H7 (cell line): ENCODE measurements around the gene ADAMTS10. TPM values are rescaled to one million over a fixed set of nuclear protein-coding genes. Genes with fewer than 3 reads are reported as not detected.

Source experiments
- DNase-seq: peaks from one replicate; pipeline ENCODE4 v3.0.0; 2012
- H3K27me3 ChIP-seq: 2 replicates; pipeline ENCODE4 v1.6.0; 2011; ENCODE audit warnings: mild to moderate bottlenecking, low read length; ENCODE audit not compliant: control insufficient read depth, insufficient read depth
- H3K36me3 ChIP-seq: replicated peaks from 2 replicates; pipeline ENCODE4 v1.5.1; 2011; ENCODE audit warnings: low read length; ENCODE audit not compliant: control insufficient read depth, insufficient read depth
- H3K4me3 ChIP-seq: 2 replicates; pipeline ENCODE4 v1.5.1; 2011; ENCODE audit warnings: low read depth, mild to moderate bottlenecking, control low read depth, low read length, moderate library complexity; ENCODE audit not compliant: insufficient read depth
- total RNA-seq: library from RNA; depleted of rRNA; stranded (reverse); fragments of >200 nt; shearing (Covaris generic); gene quantifications from 2 replicates; pipeline ENCODE4 v1.2.3, GENCODE V29; 2014; rRNA removed

The ADAMTS10 gene
- total RNA-seq, 1 experiment from 2014 or later: 32.9 TPM

- no peaks in the 10 kb centered on the region for H3K36me3 ChIP-seq
- H3K4me3 ChIP-seq: no peak overlapping the region
- peak; percentile 64 for DNase-seq
- H3K27me3 ChIP-seq: no peaks in the 10 kb centered on the region
These were observed 74.2 kb downstream of the ADAMTS10 start for GRCh38 chr19:8536282-8536681.

- Histone ChIP-seq H3K4me3 (no peak overlapping the region), H3K36me3 (no peaks in the 10 kb centered on the region), H3K27me3 (peaks cover under 1% of the 10 kb centered on the region; the same call in 1 of the 2 replicates)
- no peak for DNase-seq
These were observed 78.3 kb downstream of the ADAMTS10 start for GRCh38 chr19:8532225-8532624.

- peaks cover 3% of the 10 kb centered on the region for H3K27me3 ChIP-seq
- H3K4me3 ChIP-seq: no peak overlapping the region
- DNase-seq: no peak
- H3K36me3 ChIP-seq: no peaks in the 10 kb centered on the region
These were observed 79.0 kb downstream of the ADAMTS10 start for GRCh38 chr19:8531470-8531869.

Other genes with a start within 250 kb of the ADAMTS10 start
- 13.2 and 17.1 TPM in 2 replicates for gene ANGPTL4, start 246.6 kb downstream of the ADAMTS10 start, total RNA-seq
- gene RAB11B, start 220.4 kb downstream of the ADAMTS10 start, total RNA-seq: 16.9 and 31.4 TPM in 2 replicates
- 44.4 and 47.8 TPM in 2 replicates for gene MARCHF2, start 197.4 kb downstream of the ADAMTS10 start, total RNA-seq
- 114 and 155 TPM in 2 replicates for gene HNRNPM, start 165.7 kb downstream of the ADAMTS10 start, total RNA-seq
- gene PRAM1, start 108.1 kb downstream of the ADAMTS10 start, total RNA-seq: 0.07 TPM in 2 replicates
- 7.6 and 13.1 TPM in 2 replicates for gene ZNF414, start 96.5 kb downstream of the ADAMTS10 start, total RNA-seq
- gene MYO1F, start 33.3 kb downstream of the ADAMTS10 start, total RNA-seq: 3.0 and 4.5 TPM in 2 replicates
- gene NFILZ, start 19.9 kb upstream of the ADAMTS10 start, total RNA-seq: not detected in 2 replicates
- not detected in 2 replicates for gene ACTL9, start 88.1 kb upstream of the ADAMTS10 start, total RNA-seq
- gene OR2Z1, start 110.9 kb upstream of the ADAMTS10 start, total RNA-seq: not detected in 2 replicates
- 12.8 and 16.9 TPM in 2 replicates for gene ZNF558, start 221.6 kb upstream of the ADAMTS10 start, total RNA-seq
- gene MBD3L1, start 221.7 kb upstream of the ADAMTS10 start, total RNA-seq: not detected in 2 replicates